Right lobe of liver (tissue), 4 donors: ENCODE data around the gene CLCF1.

Experiments
- POLR2A ChIP-seq: fragments of 450-650 bp; IDR thresholded peaks from one replicate; pipeline ENCODE4 v1.6.1; 2017; ENCODE audit warnings: antibody characterized with exemption, mild to moderate bottlenecking
- TF ChIP-seq, protein P1 (sequence below), 4 donors: fragments of 200-600 bp in 3 of 4; fragments of 450-650 bp in 1 of 4; IDR thresholded peaks; one replicate each; pipeline versions ENCODE4 v1.5.1 to v1.8.0; 2016 to 2022; ENCODE audit warnings: antibody characterized with exemption in 4 of 4, mild to moderate bottlenecking in 2 of 4
- donor health status: DM: no; HTN: no; CAD: no.
- donor health status: DM: no; HTN: no; CAD: no.
- donor health status: DM: no; HTN: yes; CAD: no.

DNA sequence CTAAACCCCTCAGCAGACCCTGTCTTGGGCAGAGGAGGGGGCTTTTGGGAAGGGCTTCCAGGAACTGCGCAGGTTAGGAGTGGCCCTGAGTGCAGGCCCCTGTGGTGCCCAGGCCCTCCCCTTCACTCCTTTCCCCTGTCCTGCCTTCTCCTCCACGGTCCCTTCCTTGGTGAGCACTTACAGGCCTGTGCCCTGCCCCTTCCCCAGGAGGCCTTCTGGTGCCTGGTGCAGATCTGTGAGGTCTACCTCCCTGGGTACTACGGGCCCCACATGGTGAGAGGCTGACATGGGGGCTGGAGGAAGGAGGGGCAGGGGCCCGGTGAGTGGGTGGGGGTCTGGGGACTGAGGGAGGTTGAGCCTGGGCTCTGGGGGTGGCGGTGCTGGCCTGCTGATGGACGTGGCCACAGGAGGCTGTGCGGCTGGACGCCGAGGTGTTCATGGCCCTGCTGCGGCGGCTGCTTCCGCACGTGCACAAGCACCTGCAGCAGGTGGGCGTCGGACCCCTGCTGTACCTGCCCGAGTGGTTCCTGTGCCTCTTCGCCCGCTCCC, 33.1 kb upstream of the CLCF1 start:
- TF ChIP-seq, protein P1, sequence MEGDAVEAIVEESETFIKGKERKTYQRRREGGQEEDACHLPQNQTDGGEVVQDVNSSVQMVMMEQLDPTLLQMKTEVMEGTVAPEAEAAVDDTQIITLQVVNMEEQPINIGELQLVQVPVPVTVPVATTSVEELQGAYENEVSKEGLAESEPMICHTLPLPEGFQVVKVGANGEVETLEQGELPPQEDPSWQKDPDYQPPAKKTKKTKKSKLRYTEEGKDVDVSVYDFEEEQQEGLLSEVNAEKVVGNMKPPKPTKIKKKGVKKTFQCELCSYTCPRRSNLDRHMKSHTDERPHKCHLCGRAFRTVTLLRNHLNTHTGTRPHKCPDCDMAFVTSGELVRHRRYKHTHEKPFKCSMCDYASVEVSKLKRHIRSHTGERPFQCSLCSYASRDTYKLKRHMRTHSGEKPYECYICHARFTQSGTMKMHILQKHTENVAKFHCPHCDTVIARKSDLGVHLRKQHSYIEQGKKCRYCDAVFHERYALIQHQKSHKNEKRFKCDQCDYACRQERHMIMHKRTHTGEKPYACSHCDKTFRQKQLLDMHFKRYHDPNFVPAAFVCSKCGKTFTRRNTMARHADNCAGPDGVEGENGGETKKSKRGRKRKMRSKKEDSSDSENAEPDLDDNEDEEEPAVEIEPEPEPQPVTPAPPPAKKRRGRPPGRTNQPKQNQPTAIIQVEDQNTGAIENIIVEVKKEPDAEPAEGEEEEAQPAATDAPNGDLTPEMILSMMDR (IDR thresholded peaks at IDR 0.05), result no peak
- no peak for TF ChIP-seq POLR2A
